T-helper 22 cell (primary cell): ENCODE data around the gene IL1A.

Source experiments
- DNase-seq: peaks from one replicate; pipeline ENCODE4 v3.0.0-alpha.2; 2020; ENCODE audit warnings: low read depth

IL1A gene

DNA sequence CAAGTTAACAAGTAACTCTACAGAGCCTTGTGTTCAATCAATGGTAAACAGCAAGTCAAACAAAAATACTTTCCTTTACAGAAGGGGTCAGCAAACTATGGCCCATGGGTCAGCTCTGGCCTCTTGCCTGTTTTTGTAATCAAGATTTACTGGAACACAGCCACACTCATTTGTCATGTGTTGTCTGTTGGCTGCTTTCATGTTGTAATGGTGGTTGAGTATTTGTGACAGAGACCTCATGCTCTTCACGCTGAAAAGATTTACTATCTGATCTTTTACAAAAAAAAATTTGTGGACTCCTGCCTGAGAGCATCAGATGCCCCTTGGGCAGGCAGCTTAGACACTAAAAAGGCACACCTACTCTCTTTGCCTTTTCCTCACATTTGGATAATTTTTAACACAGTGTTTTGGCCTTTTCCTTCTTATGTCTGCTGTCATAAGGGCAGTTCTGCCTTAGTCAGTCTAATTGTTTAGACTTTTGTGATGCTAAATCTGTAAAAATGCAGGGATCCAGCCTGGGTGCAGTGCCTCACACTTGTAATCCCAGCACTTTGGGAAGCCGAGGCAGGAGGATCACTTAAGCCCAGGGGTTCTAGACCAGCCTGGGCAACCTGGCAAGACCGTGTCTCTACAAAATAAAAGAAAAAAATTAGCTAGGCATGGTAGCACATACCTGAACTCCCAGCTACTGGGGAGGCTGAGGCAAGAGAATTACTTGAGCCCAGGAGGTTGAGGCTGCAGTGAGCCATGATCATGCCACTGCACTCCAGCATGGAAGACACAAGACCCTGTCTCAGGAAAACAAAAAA is 34.0 kb upstream of the IL1A start:
- no peak for DNase-seq

DNA sequence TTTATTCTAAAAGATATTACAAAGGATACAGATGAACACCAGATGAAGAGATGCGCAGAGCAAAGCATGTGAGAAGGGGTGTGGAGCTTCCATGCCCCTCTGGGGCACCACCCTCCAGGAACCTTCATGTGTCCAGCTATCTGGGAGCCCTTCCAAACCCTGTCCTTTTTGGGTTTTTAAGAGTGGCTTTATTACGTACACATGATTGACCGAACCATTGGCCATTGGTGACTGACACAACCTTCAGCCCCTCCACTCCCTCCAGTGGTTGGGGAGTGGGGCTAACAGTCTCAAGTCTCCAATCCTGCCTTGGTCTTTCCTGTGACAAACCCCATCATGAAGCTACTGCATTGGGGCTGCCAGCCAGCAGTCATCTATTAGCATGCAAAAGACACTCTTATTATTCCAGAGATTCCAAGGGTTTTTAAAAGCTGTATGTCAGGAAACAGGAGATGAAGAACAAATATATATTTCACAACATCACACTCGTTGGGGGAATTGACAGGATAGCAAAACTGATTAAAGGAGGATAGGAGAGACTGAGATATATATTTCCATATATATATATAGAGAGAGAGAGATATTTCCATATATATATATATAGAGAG is 32.9 kb upstream of the IL1A start:
- DNase-seq, result no peak

DNA sequence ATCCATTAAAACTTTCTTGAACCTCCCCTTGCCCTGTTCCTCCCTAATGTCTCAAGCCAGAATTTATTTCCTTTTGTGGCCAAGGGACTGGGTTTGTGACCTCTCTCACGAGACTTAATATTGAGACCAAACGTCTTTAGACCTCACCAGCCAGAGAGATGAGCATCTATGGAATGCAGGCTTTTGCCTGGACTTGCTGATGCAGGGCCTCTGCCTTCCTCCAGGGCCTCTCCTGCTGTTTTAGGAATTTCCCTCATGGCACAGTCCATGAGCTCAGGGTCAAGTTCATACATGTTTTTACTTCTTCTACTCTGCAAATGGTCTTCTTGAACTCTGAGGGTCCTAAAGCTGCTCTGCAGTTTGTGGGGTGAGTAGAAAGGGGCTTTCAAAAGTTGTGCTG is 30.0 kb upstream of the IL1A start:
- no peak for DNase-seq

DNA sequence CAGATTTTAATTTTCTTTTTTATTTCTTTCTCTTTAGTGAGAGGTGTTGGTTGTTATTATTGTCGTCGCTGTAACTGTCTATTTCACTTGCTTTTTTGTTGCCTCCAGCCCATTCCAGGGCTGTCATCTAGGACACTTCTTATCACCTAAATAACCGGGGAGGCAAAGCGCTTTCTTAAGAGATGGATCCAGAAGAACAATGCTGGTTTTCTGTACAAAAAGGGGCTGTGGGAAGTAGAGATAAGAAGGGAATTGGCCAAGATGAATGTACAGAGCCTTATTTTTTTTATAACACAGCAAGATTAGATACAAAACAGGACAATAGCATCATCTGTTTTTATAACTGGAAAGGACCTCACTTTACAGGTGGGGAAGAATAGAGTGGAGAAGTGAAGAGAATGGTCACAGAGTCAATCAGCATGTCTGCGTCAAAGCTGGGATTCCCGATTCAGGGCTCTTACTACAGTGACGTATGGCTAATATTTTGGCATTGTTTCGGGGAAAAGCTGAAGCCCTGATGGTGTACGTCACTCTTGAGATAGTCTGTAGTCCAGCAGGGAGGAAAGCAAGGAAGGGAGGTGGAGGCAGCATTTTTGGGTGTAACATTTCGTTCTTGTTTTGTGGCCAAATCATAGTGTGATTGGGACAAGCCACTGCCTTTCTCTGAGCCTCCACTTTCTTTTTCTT is 29.1 kb upstream of the IL1A start:
- DNase-seq, result no peak

DNA sequence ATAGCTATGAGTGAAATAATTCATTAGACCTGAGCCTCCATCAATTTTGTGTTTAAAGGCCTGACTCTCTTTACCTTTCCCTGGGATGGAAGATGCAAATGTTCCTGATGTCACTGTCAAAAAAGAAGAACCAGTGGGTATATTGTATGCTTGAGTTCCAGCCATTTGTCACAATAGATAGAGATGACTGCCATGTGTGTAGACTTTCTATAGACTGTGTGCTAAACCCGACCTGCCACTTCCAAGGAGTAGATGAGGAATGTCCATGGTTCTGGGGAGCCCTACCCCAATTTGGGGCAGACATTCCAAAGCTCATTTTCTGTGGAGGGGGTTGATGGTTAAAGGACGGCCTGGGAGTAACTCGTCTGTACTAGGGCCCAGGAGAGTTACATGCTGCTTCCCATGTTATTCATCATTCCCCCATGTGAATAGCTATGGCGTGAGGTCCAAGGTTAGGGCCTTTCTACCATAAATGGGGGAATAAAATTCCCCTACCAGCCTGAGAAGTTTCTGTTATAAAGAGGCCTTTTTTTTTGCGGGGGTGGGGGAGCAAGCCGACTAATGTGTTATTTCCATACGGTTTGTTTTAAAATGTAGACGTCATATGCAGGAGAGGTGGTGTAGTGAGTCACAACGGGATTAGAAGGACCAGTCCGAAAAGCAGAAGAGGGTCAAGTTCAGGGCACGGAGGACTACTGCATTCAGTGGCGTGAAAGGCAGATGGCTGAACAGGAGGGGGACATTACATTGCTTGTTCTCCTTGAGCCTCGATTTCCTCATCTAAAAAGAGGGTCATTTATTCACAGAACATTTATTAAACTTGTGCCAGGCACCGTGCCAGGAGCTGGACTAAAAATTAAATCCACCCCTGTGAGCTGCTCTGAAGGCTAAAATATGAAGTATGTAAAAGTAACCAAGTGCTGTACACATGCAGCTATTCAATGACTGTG is 28.3 kb upstream of the IL1A start:
- no peak for DNase-seq

DNA sequence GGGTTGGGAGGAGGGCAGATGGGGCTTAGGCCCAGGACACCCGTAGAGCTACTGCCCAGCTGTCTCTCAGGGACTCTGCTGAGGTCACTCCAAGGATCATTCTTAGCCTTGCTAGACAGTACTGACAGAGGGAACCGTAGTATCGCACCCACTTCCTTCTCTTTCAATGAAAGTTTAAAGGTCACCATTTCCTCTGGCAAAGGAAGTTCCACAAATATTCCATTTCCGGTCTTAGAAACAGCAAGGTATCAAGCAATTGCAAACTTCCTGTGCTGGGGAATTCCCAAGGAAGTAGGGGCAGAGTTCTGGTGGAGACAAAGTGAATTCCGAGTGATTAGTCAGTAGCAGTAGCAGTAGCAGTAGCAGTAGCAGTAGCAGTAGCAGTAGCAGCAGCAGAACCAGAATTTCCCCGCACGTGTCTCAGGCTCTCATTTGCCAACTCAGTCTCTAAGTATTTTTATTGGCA is 27.6 kb upstream of the IL1A start:
- no peak for DNase-seq

DNA sequence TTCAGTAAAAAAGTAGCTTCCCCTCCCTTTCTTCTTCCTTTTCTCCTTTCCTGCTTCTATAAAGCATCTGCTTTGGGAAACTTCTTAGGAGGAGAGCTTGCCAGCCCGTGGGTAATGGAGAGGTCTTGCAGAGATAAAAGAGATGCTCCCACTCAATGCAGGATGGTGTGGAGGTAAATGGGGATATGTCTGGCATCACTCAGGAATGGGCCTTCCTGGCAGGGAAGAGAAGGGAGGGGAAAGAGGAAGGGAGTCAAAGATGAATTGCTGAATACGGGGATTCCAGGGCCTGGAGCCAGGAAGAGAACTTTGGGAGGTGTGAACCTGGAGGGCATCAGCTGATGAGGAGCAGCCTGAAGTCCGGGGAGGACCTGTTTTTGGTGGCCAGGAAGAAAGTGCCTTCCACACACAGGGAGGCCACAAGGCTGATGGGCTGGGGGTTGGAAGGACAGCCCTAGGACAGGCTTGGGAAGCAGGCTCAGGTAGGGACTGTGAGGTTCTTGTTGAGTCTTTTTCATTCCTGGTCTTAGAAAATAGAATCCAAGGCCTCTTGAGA is 27.1 kb upstream of the IL1A start:
- DNase-seq, result no peak

DNA sequence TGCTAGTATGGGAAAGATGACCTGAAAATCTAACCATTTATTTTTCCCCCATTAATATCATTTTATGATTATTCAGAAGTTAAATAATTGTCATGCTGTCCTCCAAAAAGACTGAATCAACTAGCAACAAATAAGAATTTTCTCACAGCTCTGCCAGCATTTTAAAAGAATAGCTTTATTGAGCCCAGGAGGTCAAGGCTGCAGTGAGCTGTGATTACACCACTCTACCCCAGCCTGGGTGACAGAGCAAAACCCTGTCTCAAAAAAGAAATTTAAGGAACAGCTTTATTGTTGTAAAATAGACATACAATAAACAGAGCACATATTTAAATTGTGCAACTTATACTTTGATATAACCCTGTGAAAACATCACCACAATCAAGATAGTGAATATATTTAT is 24.8 kb upstream of the IL1A start:
- DNase-seq, result no peak

DNA sequence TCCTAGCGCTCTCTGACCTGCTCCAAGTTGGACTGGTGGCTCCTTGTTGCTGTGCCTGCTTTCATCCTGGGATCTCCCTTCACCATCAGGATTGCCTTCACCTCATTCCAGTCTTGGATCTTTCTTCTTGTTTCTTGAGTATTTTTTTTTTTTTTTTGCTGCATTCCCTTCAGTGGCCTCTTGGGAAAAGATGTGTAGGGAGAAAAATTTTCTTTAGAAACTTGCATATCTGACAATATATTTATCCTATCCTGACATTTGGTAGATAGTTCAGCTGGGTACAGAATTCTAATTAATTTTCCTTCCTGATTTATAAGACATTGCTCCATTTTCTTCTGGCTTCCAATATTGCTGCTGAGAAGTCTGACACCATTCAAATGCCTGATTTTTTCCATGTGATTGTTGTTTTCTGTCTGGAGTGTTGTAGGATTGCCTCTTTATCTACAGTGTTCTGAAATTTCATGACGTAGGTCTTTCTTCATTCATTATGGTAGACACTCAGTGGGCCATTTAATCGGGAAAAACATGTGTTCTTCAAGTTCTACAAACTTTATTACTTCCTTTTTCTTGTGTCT is 23.0 kb upstream of the IL1A start:
- DNase-seq, result no peak

DNA sequence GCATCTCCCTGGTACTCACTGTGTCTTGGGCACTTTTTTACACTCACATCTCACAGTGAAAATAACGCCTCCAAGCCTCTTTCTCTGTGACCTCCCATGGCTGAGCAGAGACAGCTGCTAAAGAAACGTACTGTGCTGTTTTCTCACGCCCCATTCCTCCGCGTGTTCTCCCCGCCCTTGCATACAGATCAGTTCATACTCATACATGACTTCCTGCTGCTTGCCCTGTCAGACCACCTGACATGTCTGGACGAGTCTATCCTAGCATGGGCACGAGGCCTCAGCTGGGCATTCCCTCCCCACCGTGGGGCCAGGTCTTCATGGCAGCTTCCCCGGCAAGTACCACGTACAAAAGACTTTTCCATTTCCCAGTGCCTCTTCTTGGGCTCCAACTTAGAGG is 21.2 kb upstream of the IL1A start:
- DNase-seq, result no peak

DNA sequence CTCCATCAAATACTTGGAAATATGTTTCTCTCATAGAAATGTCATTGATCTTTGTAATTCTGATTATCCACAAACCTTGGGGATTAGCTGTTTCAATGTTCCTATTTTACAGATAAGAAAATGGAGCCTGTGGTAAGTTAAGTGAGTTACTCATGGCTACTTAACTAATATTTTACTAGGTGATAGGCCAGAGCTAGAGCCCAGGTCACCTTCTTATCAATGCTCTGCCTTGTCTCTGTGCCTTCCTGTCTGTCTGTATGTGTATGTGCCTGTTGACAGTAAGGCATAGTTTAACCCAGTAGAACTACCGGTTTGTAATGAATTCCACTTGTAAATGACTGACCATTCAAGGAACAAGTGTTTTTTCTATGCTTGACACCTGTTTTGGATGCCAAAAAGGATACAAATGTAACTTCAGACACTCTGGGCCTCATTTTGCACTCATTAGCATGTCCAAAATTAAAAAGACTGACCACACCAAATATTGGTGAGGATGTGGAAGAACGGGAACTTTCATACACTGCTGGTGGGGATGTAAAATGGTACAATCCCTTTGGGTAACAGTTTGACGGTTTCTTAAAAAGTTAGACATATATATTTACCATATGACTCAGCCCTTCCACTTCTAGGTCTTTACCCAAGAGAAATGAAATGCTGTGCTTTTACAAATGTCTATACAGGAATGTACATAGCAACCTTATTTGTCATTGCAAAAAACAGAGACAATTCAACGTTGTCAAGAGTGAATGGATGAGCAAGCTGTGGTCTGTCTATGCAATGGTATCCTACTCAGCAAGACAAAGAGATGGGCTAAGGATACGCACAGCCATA is 19.6 kb upstream of the IL1A start:
- no peak for DNase-seq

DNA sequence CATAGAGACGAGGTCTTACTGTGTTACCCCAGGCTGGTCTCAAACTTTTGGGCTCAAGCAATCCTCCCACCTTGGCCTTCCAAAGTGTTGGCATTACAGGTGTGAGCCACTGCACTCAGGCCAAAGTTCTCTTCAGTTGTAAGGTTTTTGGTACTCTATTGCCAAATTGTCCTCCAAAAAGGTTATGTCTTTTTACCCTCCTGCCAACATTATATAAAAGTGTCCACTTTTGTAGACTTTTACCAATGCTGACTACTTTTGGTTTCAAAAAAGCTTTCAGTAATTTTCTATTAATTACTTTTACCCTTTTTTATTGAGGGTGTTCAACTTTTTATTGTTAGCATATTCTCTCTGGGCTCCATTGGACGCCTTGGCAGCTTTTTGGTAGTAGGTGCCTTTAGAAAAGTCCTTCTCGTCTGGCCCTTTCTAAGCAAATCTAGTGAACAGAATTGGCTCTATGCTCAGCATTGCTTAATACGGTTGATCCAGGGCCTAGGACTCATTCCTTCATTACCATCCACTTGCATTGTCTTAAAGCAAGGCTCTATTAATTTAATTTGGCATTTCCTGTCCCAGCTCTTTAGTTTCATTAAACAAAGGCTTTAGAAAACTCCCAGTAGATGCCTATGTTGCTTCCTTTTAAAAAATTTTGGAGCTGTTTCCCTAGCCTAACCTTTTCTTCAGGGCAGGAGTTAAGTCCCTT is 16.7 kb upstream of the IL1A start:
- no peak for DNase-seq

DNA sequence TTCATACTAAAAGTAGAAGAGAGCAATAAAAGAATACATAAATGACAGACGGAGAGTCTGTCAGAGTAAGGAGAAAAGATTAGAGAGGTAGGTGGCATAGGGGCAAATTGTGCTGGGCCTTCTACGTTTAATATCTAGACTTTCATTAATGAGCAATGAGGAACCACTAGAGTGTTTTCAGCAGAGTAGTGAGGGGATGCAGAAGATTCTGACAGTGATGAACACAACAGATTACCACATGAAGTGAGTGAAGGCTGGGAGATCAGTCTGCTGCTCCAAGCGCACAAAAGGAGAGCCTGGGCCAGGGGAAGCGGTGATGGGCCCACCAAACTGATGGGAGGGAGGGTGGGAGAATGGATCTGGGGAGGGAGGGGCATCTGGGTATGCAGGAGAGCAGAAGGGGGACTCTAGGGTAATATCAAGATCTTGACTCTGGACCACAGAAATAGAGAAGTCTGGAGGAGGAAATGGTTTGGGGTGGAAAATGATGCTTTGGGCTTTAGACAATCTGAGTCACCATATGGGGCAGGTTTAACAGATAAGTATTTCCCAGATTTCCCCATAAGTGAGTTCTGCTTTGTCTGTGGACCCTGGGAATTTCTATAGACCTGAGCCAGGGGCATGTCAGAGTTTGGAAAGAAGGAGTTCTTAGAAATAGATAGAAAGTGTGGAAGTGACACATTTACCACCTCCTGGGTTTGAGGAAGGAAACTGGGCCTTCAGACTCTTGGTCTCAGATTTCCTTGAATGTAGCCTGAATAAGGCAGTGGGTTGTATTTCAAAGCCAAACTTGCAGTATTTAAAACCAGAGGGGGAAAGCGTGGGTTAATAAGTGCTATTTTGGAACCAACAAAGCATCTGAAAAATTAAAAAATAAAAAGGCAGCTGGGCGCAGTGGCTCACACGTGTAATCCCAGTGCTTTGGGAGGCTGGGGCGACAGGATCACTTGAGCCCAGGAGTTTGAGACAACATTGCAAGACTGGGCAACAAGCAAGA is 15.0 kb upstream of the IL1A start:
- no peak for DNase-seq

DNA sequence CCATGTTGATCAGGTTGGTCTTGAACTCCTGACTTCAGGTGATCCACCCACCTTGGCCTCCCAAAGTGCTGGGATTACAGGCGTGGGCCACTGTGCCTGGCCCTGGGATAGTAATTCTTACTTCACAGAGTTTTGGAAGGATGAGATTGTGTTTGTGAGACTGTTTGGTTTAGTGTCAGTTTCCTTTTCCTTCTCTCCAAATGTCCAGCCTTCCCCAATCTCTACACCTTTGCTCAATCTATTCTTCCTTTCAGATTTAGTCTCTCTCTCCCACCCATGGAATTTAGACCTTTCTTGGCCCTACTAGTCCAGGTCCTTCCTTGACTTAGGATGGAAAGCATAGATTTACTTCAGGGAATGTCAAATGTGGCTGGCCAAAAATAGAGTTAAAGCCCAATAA is 12.2 kb upstream of the IL1A start:
- DNase-seq, result no peak

DNA sequence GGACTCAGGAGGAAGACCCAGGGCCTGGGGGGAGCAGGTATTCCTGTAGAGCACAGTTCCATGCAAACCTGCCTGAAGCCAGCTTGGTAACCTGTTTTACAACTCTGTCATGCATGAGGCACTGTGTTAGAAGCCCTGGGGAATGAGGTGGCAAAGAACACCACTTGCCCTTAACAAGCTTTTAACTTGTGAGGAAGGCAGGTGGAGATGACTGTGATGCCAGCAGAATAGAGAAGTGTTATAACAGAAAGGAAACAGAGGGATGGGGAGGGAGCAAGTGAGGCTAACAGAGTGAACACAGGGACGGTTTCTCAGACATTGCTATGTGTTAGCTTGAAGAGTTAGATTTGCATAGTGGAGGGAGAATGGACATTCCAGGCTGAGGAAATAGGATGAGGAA is 11.5 kb upstream of the IL1A start:
- DNase-seq, result no peak

DNA sequence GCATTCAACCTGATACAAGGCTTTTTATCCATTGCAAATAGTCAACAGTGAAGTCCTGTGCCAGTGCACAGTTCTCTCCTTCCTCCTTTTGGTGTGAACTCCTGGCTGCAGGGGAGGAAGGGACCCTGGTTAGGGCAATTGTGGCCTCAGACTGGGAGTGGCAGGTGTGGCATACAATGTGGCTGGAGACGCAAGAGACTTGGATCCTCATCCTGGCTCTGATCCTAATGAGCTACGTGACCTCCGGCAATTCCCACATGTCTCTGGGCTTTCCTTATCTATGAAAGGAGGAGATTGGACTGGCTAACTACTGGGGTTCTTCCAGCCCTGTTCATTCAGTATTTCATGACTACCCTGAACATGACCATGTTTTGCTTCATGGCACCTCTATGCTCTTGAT is 10.5 kb upstream of the IL1A start:
- DNase-seq, result no peak

DNA sequence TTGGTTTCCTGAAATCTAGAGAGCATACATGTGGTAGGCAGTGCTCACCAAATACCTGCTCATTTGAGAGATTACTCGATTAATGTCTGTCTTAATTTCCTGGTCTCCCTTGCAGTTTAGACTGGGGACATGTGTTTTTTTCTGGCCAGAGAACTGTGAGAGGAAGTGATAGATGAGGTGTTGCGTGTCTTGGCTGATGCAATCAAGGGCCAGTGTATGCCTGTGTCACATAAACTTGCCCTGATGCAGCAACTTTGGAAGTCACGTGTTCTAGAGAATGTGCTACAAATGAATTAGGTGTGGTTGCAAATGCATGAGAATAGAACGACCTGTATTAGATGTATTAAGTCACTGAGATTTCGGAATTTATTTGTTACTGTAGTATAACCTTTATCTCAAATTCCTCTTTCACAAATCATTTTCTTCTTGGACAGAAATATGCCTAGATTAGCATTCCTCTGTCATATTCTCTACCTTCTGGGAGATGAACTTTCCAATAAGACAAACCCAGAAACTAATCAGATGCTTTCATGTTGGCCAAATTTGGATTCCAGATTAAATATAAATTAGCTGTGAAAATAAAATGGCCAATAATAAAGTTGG is 9.9 kb upstream of the IL1A start:
- DNase-seq, result no peak

DNA sequence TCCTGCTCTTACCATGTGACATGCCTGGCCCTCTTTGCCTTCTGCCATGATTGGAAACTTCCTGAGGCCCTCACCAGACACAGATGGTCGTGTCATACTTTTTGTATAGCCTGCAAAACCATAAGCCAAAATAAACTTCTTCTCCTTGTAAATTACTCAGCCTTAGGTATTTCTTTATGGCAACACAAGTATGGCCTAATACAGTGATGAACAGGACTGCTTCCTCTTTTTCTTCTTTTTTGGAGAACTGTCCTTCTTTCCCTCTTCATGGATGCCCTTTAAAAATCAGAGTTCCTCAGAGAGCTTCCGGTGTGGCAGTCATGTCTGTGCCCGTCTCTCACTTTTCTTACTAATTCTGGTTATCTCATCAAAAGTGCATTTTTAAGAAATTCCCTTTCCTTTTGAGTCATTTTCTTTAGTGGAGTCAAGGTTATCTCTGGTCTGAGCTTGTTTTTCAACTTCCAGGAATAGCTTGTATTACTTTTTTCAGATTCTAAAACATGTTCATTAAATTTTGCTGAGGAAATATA is 9.2 kb upstream of the IL1A start:
- no peak for DNase-seq
